ENCODE results near the gene PABPN1L.

- TF ChIP-seq CTCF (IDR thresholded peaks at IDR 0.05) (no peak), POLR2A (IDR thresholded peaks at IDR 0.05) (no peak)
These were observed at the start of gene PABPN1L for GRCh38 chr16:88866151-88866920.

Measured in right lobe of liver (tissue), 4 donors.